Superior temporal gyrus (tissue), 1 donor: ENCODE measurements around the gene TTC28.
A peak's percentile ranks its signal among the peaks of the same experiment; 100 is the strongest.
"Not testable (repeated sequence)": the region's sequence is repeated elsewhere in the genome, so short reads cannot be mapped to it uniquely, and the experiment has no call there.

Source experiments
- DNase-seq: peaks from one replicate; pipeline ENCODE4 v3.0.0-alpha.2; 2016; ENCODE audit errors: extremely low spot score

Gene TTC28

DNA sequence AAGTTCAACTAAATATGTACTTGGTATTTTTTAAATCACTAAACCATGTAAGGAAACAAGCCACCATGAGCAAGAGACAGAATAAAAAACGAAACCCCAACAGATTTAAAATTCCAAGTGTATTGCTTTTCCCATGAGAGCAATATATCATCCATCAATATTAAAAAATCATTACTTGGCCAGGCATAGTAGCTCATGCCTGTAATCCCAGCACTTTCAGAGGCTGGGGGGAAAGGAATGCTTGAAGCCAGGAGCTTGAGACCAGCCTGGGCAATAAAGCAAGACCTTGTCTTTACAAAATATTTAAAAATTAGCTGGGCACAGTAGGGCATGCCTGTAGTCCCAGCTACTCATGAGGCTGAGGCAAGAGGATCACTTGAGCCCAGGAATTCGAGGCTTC, 190.8 kb downstream of the TTC28 start:
- DNase-seq = no peak

DNA sequence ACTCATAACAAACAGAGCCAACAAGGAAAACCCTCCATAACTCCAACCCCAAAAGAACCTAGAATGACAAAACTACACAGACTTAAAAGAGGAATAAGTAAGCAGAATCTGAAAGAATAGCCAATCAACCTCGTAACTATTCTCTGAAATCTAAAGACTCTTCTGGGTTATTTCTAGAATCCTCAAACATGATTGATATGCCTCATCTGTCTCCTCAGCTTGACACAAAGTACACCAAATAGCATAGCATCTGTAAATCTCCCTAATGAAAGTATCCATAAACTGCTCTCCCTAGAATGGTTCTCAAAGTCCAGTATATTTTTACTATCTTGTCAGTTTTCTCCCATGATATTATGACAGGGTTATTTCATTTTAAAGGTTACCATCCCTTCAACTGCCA, 195.0 kb downstream of the TTC28 start:
- no peak for DNase-seq

DNA sequence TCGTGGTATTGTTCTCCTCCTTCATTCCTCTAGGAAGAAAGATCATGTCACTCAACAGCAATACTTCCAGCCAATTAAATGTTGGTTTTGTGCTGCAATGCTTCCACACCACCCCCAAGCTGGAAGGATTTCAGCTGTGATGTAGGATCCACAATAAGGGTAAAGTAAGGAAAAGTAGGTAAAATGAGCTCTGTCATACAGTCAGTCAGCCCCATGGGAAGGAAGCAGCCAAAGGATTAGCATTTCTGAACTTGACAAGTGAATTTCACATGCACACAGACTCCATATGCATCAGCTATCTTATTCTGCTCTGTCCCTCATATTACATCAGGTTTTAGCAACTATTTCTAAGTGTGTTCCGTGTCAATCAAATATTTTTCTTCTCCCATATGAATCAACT, 197.9 kb downstream of the TTC28 start:
- no peak for DNase-seq

DNA sequence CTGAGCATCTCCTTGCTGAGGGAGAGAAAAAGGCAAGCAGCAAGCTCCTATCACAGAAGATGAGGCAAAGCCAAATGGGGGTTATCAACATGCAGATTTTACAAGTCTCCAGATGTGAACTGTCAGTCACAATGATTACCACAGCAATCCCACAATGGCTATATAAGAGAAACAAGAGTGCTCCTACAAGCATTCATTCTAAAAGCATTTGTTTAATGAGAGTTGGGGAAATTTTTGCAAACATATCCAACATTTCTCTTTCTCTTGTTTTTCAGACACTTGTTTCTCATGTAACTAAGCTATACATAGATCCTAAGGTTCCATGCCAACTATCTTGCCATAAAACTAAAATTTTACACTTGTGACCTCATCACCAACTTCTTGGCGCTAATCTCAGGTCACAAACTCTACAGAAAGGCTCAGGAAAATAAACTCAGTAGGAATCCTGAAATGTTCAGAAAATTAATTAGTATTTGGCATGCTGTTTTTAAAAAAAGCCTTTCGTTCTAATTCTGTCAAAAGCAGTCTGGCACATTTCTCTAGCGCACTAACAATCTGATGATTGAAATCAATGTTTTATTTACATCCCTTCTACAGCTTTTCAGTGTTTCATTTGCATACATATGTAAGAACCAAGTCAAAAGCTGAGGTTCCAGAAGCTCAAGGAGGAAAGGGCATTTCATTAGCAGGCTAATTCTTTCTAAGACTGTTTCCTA, 199.5 kb downstream of the TTC28 start:
- peak; percentile 18 for DNase-seq

DNA sequence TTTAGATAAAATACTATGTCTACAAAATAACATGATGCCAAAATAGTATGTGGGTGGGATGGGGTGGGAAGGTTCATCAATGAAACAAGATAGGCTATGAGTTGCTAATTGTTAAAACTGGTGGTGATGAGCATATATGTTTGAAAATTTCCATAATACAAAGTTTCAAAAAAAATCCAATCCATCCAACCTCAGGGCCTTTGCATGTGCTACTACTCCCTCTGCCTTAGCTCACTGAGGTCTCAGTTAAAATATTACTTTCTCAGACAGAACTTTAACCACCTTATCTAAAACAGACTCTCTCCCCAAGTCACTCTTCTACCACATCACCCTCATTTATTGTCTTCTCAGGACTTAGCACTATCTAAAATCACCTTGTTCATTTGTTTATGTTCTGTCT, 201.1 kb downstream of the TTC28 start:
- no peak for DNase-seq

DNA sequence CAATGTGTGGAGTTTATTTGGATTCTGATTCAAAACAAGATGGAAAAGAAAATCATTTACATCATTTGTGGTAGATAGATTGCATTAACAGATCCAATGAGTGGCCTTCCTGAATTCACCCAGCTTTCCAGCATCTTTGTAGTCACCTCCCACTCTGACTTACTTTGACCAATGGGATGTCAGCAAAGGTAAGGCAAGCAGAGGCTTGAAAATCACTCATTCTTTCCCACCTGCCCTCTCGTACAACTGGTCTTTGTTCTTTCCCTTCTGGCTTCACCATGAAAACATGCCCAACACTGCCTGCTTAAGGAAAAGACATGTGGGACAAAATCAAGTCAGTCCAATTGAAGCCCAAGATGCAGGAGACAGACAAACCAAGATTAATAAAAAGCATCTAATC, 202.1 kb downstream of the TTC28 start:
- DNase-seq = no peak

DNA sequence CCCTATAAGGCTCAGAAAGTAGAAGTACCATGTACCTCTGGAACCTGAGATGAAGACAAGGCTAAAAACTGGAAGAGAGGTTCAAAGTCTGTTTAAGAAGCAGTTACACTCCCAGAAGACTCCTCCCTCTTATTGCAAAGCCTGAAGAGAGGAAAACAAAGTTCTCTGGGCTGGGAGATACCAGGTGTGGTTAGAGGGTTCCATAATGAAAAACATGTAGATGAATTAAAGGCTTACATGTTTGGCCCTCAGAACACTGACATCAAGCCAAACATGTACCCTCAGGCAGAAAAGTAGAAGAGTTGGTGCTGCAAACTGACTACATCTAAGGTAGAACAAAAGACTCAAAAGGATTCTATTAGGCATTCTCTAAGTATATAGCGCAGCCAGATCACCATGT, 205.3 kb downstream of the TTC28 start:
- no peak for DNase-seq

DNA sequence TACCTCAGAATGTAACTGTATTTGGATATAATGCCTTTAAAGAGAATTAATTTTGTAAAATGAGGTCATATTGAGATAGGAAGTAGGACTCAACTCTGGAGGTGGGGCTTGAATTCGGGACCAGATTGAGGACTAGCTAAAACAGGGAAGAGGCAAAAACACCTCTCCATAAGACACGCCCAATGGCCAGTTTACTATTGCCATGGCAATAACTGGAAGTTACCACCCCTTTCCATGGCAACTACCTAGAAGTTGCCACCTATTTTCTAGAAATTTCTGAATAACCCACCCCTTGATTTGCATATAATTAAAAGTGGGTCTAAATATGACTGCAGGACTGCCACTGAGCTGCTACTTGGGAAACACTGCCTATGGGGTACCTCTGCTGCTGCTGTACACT, 206.4 kb downstream of the TTC28 start:
- no peak for DNase-seq

DNA sequence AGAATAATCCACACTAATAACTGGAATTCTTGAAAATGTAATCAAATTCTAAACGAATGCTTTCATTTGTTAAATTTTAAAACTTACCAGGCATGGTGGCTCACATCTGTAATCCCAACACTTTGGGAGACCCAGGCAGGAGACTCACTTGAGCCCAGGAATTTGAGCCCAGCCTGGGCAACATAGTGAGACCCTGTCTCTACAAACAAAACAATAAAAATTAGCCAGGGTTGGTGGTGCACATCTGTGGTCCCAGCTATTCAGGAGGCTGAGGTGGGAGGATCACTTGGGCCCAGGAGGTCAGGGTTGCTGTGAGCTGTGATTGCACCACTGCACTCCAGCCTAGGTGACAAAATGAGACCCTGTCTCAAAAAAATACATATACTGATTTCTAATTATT, 212.6 kb downstream of the TTC28 start:
- DNase-seq = not testable (repeated sequence)

DNA sequence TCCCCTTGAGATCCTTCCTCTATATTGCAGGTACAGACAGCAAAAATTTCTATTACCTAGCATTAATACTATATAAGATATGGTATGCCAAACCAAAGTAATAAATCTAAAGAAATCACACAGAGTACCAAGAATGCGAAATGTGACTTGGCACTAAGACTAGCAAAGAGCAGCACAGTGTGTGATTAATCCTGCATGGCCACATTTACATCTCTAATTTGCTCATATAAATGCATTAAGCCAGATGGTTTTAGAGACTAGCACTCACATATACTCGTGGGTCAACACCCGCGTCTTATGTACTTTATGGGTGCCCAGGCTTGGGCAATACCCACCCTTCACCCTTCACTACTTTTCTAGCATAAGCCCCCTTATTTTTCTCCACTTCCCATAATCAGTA, 213.2 kb downstream of the TTC28 start:
- no peak for DNase-seq

DNA sequence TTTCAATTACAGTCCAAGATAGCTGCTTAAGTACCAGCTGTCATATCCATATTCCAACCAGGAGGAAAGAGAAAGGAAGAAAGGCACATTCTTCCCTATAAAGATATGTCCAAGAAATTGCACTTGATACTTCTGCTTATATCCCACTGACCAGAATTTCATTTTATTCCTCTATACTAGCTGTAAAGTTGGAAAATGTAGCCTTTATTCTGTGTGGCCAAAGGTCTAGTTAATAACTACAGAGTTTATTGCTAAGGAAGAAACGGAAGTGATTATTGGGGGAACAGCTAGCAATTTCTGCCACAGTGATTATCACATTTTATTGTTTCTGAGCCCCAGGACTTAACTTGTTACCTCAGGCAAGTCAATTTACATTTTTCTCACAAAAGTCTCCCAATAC, 213.8 kb downstream of the TTC28 start:
- no peak for DNase-seq

DNA sequence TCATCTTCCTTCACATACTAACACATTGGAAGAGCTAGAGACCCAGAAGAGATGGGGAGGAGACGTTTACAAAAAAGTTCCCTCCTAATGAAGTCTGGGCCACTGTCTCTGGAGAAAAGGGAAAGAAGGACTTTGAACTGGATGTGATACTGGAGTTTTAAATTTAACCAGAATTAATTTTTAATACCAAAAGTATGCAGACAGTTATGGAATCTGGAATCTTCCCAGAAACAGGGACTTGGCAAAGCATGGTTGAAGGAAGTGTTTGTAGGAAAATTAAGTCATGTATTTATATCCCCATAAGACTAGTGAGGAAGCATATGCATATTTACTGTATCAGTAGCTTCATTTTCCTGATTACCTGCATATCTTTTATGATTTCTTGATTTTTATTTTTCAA, 215.5 kb downstream of the TTC28 start:
- DNase-seq = no peak

DNA sequence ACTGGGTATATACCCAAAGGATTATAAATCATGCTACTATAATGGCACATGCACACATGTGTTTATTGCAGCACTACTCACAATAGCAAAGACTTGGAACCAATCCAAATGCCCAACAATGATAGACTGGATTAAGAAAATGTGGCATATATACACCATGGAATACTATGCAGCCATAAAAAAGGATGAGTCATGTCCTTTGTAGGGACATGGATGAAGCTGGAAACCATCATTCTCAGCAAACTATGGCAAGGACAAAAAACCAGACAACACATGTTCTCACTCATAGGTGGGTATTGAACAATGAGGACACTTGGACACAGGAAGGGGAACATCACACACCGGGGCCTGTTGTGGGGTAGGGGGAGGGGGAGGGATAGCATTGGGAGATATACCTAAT, 216.2 kb downstream of the TTC28 start:
- DNase-seq = not testable (repeated sequence)

DNA sequence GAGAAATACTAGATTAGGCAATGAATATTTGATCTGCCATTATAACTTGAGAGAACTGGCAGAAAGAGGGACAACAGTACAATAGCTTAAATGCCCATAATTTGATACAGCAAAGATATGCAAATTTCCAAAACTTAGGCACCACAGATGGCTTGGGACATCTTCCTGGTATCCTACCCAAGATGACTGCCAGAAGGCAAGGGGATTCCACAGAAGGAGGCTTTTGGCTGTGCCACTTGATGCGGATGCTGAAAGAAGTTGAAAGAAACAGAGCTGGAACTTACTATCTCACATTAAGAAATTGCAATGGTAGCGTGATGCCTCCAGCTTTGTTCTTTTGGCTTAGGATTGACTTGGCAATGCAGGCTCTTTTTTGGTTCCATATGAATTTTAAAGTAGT, 216.7 kb downstream of the TTC28 start:
- DNase-seq = no peak

DNA sequence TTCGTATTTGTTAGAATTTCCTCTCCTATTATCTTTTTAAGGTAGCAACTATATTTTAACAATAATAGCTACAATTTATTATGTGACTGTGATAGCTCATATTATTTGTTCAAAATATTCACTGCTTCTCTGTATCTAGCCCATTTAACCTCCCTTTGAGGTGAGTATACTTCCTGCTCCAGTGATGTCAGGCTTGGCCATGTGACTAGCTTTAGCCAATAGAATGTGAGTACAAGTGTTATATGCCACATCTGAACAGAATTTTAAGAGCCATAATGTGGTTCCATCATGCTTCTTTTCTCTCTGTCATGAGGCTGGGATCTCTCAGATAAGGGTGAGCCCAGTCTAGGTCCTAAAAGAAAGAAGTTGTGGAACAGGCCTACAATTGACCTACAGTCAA, 217.6 kb downstream of the TTC28 start:
- no peak for DNase-seq

DNA sequence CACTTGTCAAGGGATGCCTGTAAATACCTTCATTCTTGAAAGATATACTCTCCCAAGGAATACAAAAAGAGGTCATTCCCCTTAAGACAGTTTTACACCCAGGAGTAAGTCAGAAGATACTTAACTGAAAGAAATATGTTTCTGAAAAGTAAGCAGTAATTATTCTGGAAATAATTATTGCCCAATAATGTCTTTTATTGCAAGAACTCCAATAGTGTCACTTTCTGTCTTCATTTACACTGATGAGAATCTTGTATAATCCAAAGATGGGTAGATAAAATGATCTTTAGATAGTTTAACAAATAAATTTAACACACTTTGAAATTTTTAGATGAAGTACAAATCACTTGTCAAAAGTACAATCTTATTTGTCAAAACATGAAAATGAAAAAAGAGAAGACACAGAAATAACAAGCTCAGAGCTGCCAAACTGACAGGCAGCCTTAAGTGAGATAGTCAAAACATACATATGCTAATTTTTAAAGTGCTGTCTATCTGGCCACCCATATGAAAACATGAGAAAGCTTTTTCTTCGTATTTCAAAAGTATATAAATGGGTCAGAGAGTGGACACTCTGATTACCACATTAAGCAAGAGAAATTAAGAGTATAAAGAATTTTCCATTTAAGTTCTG, 225.1 kb downstream of the TTC28 start:
- DNase-seq = no peak

DNA sequence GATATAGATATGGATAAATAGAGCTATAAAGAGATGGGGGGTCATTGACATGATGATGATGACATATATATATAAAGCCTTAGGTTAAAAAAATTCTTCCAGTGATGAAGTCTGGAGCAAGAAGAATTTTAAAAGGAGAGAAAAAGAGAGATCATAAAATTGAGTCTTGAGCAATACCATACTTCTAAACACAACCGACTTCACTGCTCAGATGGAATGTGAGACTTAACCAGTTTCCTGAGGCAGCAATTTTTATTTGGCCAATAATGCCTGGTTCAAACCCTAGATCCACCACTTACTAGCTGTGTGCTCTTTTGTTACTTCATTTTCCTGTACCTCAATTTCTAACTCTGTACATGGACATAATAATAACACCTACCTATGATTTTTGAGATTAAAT, 229.5 kb downstream of the TTC28 start:
- no peak for DNase-seq

DNA sequence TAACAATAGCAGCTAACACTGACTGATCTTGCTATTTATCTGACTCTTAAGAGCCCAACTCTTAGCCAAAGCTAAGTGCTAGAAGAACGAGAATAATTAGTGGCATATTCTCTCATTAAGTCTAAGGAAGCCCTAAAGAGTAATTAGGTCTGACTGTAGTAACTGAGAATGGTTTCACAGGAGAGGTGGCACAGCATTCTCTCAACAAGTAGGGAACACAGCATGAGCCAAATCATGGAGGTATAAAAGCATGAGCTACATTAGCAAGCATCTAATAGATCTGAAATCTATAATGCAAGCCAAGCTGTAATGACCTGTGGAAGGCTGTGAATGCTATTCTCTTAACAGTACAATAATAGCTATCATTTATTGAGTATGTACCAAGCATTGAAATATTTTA, 230.6 kb downstream of the TTC28 start:
- no peak for DNase-seq

DNA sequence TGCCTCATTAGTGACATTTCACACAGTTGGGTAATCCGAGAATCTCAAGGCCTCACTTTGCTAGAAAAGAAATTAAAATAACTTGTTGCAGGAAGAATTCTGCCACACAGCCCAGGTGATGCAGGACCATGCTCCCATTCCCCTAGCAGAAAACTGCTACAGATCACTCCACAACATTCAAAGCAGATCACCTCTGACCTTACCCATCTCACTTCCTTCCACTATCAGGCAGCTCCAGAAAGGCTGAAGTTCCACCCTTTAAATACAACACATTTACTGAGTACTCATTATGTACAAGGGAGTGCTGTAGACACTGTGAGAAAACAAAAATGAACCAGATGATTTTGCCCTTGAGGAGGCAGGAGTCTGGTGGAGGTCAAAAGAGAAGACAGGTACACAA, 231.0 kb downstream of the TTC28 start:
- DNase-seq = no peak

DNA sequence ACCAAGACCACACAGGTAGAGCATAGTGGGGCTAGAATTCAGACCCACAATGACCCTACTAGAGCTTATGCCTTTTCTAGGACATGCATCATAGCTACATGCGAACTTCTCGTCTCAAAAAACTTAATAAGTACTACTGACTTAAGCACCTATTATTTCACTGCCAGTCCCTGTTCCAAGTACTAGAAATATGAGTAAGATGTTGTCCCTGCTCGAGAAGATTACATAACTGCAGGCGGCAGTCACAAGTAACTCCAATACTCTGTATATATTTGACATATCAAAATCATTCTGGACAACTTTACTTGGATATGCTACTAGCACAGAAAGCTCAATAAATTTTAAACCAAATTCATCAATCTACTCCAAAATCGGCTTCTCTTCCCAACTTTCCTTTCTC, 235.0 kb downstream of the TTC28 start:
- DNase-seq = no peak

DNA sequence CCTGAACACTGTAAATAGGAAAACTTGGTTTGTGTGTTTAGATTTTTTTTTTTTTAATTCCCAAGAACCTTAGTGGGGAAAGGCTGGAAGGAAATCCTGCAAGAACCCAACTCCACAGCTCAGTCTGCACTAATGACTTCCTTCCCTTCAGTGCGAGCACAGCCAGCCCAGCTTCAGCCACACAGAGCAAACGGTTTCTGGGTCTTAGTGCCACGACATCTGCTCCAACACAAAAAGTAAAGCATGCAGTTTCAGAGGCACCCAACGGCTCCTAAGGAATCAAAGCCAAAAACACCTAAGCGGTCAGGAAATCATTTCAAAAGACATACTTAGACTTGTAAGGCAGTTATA, 236.1 kb downstream of the TTC28 start:
- DNase-seq = peak; percentile 83

DNA sequence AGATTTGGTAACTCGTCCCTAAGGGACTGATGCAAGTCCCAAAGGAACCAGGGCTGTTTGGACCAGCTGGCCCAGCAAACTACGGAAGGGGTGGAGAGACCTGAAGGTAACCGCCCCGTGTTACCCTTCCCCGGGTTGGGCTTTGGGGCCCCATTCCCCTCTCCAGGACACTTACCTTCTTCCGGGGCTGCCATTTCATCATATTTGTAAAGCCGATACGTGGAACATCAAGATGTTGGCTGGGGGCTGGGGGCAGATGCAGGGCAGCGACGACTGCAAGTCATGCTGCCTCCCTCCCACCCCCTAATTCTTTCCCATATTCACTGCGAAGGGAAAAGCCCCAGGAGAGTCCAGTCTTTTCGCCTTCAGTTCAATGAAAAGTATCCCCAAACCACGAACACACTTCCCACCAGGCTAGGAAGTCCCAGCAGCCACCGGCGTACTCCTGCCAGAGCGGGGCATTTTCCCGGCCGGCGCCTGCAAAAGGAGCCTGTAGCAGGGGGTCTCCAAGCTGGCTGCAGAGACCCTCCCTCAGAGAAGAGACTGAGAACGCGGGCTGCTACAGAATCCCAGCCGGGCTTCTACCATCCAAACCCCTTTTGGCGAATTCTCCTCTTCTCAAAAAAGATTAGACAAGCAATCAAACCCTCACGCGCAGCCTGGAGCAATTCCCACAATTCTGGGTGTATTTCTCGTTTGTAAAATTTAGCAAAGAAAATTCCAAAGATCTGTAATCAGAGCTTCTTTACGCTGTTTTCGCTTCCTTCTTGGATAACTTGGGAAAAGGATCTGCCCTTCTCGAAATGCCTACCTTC, 236.7 kb downstream of the TTC28 start:
- DNase-seq = peak; percentile 47

DNA sequence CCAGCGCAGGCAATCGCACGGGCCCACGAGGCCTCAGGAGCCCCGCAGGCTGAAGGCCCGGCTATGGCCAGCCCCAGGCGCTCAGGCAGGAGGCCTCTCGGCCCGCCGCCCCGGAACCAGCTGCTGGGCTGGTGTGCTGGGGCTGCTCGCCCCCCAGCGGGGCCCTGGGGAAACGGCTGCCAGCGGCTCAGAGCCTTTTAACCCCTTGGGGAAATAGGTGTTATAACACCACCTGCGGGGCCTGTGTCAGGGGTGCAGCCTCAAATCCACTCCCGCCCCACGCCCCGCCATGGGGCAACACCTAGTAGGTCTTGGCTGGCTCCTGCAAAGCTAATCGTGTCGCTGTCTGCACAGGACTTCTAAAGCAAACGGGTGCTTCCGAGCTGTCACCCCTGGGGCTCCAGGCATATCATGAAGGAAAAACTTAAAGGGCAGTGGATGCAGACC, 237.4 kb downstream of the TTC28 start:
- peak; percentile 86 for DNase-seq
